PFSK-1 (cell line): Measurements from ENCODE around the gene ZDHHC24.

ENCODE experiments used
- SIN3A ChIP-seq: IDR thresholded peaks from 2 replicates; pipeline ENCODE4 v1.6.1; 2012; ENCODE audit warnings: mild to moderate bottlenecking, low read length, moderate library complexity, borderline replicate concordance; ENCODE audit not compliant: insufficient read depth
- TAF1 ChIP-seq: IDR thresholded peaks from 2 replicates; pipeline ENCODE4 v1.6.1; 2012; ENCODE audit warnings: low read length, control low read depth, borderline replicate concordance; ENCODE audit not compliant: insufficient read depth

- no peak for TF ChIP-seq TAF1
- TF ChIP-seq SIN3A, result no peak
Observed at GRCh38 chr11:66554602-66555001, 8.8 kb upstream of the ZDHHC24 start.
